ENCODE results near the gene IL1R2.

- TF ChIP-seq TEAD4 (IDR thresholded peaks at IDR 0.05) (no peak), TCF12 (IDR thresholded peaks at IDR 0.05; ENCODE audit: low read depth) (no peak), EGR1 (IDR thresholded peaks at IDR 0.05) (no peak), MAX (IDR thresholded peaks at IDR 0.05) (no peak), YY1 (IDR thresholded peaks at IDR 0.05; ENCODE audit: low read depth) (no peak), EP300 (IDR thresholded peaks at IDR 0.05; ENCODE audit: borderline replicate concordance) (no peak), FOXM1 (IDR thresholded peaks at IDR 0.05; ENCODE audit: borderline replicate concordance, low read depth) (no peak), TAF1 (IDR thresholded peaks at IDR 0.05; ENCODE audit: low read depth) (no peak), ZBTB7A (IDR thresholded peaks at IDR 0.05; ENCODE audit: low read depth) (no peak)
- TF ChIP-seq, protein P1, sequence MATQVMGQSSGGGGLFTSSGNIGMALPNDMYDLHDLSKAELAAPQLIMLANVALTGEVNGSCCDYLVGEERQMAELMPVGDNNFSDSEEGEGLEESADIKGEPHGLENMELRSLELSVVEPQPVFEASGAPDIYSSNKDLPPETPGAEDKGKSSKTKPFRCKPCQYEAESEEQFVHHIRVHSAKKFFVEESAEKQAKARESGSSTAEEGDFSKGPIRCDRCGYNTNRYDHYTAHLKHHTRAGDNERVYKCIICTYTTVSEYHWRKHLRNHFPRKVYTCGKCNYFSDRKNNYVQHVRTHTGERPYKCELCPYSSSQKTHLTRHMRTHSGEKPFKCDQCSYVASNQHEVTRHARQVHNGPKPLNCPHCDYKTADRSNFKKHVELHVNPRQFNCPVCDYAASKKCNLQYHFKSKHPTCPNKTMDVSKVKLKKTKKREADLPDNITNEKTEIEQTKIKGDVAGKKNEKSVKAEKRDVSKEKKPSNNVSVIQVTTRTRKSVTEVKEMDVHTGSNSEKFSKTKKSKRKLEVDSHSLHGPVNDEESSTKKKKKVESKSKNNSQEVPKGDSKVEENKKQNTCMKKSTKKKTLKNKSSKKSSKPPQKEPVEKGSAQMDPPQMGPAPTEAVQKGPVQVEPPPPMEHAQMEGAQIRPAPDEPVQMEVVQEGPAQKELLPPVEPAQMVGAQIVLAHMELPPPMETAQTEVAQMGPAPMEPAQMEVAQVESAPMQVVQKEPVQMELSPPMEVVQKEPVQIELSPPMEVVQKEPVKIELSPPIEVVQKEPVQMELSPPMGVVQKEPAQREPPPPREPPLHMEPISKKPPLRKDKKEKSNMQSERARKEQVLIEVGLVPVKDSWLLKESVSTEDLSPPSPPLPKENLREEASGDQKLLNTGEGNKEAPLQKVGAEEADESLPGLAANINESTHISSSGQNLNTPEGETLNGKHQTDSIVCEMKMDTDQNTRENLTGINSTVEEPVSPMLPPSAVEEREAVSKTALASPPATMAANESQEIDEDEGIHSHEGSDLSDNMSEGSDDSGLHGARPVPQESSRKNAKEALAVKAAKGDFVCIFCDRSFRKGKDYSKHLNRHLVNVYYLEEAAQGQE (IDR thresholded peaks at IDR 0.05; ENCODE audit: low read depth): no peak
These were observed 48.9 kb upstream of the IL1R2 start for GRCh38 chr2:101942851-101943250.

Measured in Ishikawa (cell line).